Measurements from ENCODE around the gene PDHX.
A peak's percentile ranks its signal among the peaks of the same experiment; 100 is the strongest.

Gene PDHX

GRCh38 chr11:34997952-34998528 lies 81.6 kb downstream of the PDHX start:
- no peak for TF ChIP-seq EZH2 (optimal IDR thresholded peaks at IDR 0.05; ENCODE audit: low read depth, low read length)
- peak; percentile 64 for TF ChIP-seq CTCF (IDR thresholded peaks at IDR 0.05; ENCODE audit: low read length)
- H3K4me2 ChIP-seq (ENCODE audit: low read depth, low read length): peak overlapping the region; percentile 19; the same call in 1 of the 2 replicates

DNA sequence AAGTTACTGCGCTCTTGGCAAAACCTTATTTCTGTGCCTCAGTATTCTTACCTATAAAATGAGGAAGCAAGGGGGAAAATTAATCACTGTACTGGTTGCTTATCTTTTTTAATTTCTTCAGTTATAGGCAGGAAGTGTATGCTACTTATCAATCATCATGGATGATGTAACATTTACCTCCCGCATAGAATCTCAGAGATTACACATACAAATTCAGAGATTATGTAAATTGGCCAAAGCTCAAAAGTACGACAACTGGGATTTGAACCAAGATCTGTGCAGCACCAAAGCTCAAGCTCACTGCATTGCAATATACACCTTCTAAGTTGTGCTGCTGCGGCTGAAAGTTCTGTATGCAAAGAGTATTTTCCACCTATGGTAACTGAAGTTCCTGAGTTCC lies 83.0 kb downstream of the PDHX start:
- Histone ChIP-seq H4K20me1 (ENCODE audit: insufficient read depth, low read length) (no peaks in the 10 kb centered on the region), H2AFZ (ENCODE audit: low read length) (no peak overlapping the region), H3K9me3 (replicated peaks; ENCODE audit: insufficient read depth, low read length) (no peaks in the 10 kb centered on the region), H3K4me1 (ENCODE audit: low read length) (peaks cover 27% of the 10 kb centered on the region), H3F3A (ENCODE audit: insufficient read depth, low read length) (no peaks in the 10 kb centered on the region), H3K27ac (ENCODE audit: low read length) (no peak overlapping the region), H3K27me3 (replicated peaks; ENCODE audit: insufficient read depth, low read length) (no peaks in the 10 kb centered on the region), H3K79me2 (ENCODE audit: low read length) (no peaks in the 10 kb centered on the region), H3K9ac (ENCODE audit: low read length) (no peak overlapping the region), H3K4me3 (ENCODE audit: low read length) (no peak overlapping the region), H3K9me2 (replicated peaks; ENCODE audit: insufficient read depth, low read length) (no peaks in the 10 kb centered on the region), H3K36me3 (replicated peaks; ENCODE audit: insufficient read depth, low read length) (no peaks in the 10 kb centered on the region), H3K4me2 (ENCODE audit: low read depth, low read length) (no peak overlapping the region)
- DNase-seq: no peak
- no peak for TF ChIP-seq EZH2 (optimal IDR thresholded peaks at IDR 0.05; ENCODE audit: low read depth, low read length)
- TF ChIP-seq CTCF (IDR thresholded peaks at IDR 0.05; ENCODE audit: low read length): no peak

More at GRCh38 chr11:34997952-34998528, 81.6 kb downstream of the PDHX start:
- H3K27ac ChIP-seq (ENCODE audit: low read length): no peak overlapping the region
- no peak overlapping the region for H3K9ac ChIP-seq (ENCODE audit: low read length)
- H3K4me3 ChIP-seq (ENCODE audit: low read length): no peak overlapping the region
- no peaks in the 10 kb centered on the region for H4K20me1 ChIP-seq (ENCODE audit: insufficient read depth, low read length)
- no peaks in the 10 kb centered on the region for H3K9me2 ChIP-seq (replicated peaks; ENCODE audit: insufficient read depth, low read length)
- peaks cover 15% of the 10 kb centered on the region for H3K4me1 ChIP-seq (ENCODE audit: low read length)
- H3K9me3 ChIP-seq (replicated peaks; ENCODE audit: insufficient read depth, low read length): no peaks in the 10 kb centered on the region
- no peak overlapping the region for H2AFZ ChIP-seq (ENCODE audit: low read length)
- no peaks in the 10 kb centered on the region for H3F3A ChIP-seq (ENCODE audit: insufficient read depth, low read length)
- DNase-seq: no peak
- no peaks in the 10 kb centered on the region for H3K27me3 ChIP-seq (replicated peaks; ENCODE audit: insufficient read depth, low read length)
- H3K79me2 ChIP-seq (ENCODE audit: low read length): no peaks in the 10 kb centered on the region
- no peaks in the 10 kb centered on the region for H3K36me3 ChIP-seq (replicated peaks; ENCODE audit: insufficient read depth, low read length)

- no peak overlapping the region for H3K4me2 ChIP-seq (ENCODE audit: low read depth, low read length)
- TF ChIP-seq CTCF (IDR thresholded peaks at IDR 0.05; ENCODE audit: low read length) (no peak), EZH2 (optimal IDR thresholded peaks at IDR 0.05; ENCODE audit: low read depth, low read length) (no peak), EZH2phosphoT487 (IDR thresholded peaks at IDR 0.05; ENCODE audit: low read length) (no peak)
- H3F3A ChIP-seq (ENCODE audit: insufficient read depth, low read length): peaks cover 19% of the 10 kb centered on the region
- no peaks in the 10 kb centered on the region for H3K27me3 ChIP-seq (replicated peaks; ENCODE audit: insufficient read depth, low read length)
- no peak overlapping the region for H3K27ac ChIP-seq (ENCODE audit: low read length)
- H3K4me3 ChIP-seq (ENCODE audit: low read length): no peak overlapping the region
- H3K9ac ChIP-seq (ENCODE audit: low read length): no peak overlapping the region
- H3K9me3 ChIP-seq (replicated peaks; ENCODE audit: insufficient read depth, low read length): no peaks in the 10 kb centered on the region
- no peaks in the 10 kb centered on the region for H3K79me2 ChIP-seq (ENCODE audit: low read length)
- H3K9me2 ChIP-seq (replicated peaks; ENCODE audit: insufficient read depth, low read length): no peaks in the 10 kb centered on the region
- H3K4me1 ChIP-seq (ENCODE audit: low read length): peaks cover 55% of the 10 kb centered on the region
- H4K20me1 ChIP-seq (ENCODE audit: insufficient read depth, low read length): no peaks in the 10 kb centered on the region
- DNase-seq: no peak
- H3K36me3 ChIP-seq (replicated peaks; ENCODE audit: insufficient read depth, low read length): no peaks in the 10 kb centered on the region
- H2AFZ ChIP-seq (ENCODE audit: low read length): no peak overlapping the region
Observed at GRCh38 chr11:35003186-35003585, 86.8 kb downstream of the PDHX start.
